ENCODE results near the gene KRTAP5-9. TPM values are rescaled to one million over a fixed set of nuclear protein-coding genes. Genes with fewer than 3 reads are reported as not detected.

The KRTAP5-9 gene
- total RNA-seq, result 0.30 TPM in 1 of 2 replicates, not detected in the other
- 0.28 and 0.35 TPM in 2 replicates for polyA plus RNA-seq
- polyA plus RNA-seq (2011; cell fraction: cytosol; rRNA removed), result 0.07 TPM in 1 of 2 replicates, not detected in the other
- polyA plus RNA-seq (2011; cell fraction: nucleus; rRNA removed), result 0.78 and 1.9 TPM in 2 replicates
- polyA plus RNA-seq (2012), result 0.30 TPM in 1 of 2 replicates, not detected in the other
- polyA minus RNA-seq, result 0.41 TPM in 1 of 2 replicates, not detected in the other
- not detected for polyA minus RNA-seq (2011; cell fraction: cytosol; rRNA and poly(A)+ RNA removed)
- not detected in 2 replicates for polyA minus RNA-seq (2011; cell fraction: nucleus; rRNA and poly(A)+ RNA removed)
- Bru-seq, nascent RNA, result not detected
- not detected for BruChase-seq, experiment 1, labeled RNA remaining after a 6-hour chase
- BruChase-seq, experiment 2, labeled RNA remaining after a 2-hour chase, result percentile 17 among the genes with signal in this experiment
- long read RNA-seq, result 0 reads

DNA sequence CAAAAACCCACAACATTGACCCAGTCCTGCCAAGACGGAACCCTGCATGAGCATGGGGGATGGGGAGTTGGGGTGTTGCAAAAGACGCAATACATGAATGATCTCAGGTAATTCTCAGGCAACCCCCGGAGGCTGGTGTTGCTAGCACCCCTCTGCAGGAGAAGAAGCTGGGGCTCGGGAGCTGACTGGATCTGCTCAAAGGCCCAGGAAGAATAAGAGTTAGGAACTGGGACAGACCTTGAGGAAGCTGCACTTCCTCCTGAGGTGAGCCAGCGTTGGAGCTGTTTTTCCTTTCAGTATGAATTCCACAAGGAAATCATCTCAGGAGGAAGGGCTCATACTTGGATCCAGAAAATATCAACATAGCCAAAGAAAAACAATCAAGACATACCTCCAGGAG, at the start of gene KRTAP5-9:
Gene KRTAP5-9 (plus strand): TSS at position 301 of the 400 bp plus-strand sequence. CDS start 238 bp downstream, outside the sequence.
- intact Hi-C loops (cut with micrococcal nuclease), result no loop called here
- DNase-seq (ENCODE audit: low read depth, low spot score), result no peak
- H3K9me3 ChIP-seq (replicated peaks; ENCODE audit: control insufficient read depth, insufficient read depth, low read length), result no peaks in the 10 kb centered on the region
- FAIRE-seq, result no peak
- H3K79me2 ChIP-seq (ENCODE audit: control insufficient read depth, insufficient read depth, low read length), result no peaks in the 10 kb centered on the region
- no peak within 1 kb of the TSS for H3K9ac ChIP-seq (replicated peaks; ENCODE audit: extremely low read depth, insufficient read depth, low read length)
- H4K20me1 ChIP-seq (replicated peaks; ENCODE audit: control insufficient read depth, extremely low read depth, insufficient read depth, low read length), result no peaks in the 10 kb centered on the region
- H3K9me1 ChIP-seq (replicated peaks; ENCODE audit: control insufficient read depth, extremely low read depth, insufficient read depth, low read length), result no peaks in the 10 kb centered on the region
- no peaks in the 10 kb centered on the region for H3K4me1 ChIP-seq (ENCODE audit: control insufficient read depth, extremely low read depth, insufficient read depth, low read length)
- no peak within 1 kb of the TSS for H2AFZ ChIP-seq (ENCODE audit: low read depth, low read length)
- H3K27ac ChIP-seq (ENCODE audit: insufficient read depth, low read depth, low read length), result no peak within 1 kb of the TSS
- H3K27me3 ChIP-seq (ENCODE audit: control insufficient read depth in 2 of 2, insufficient read depth in 2 of 2, low read length in 2 of 2), result no peaks in the 10 kb centered on the region
- no peak within 1 kb of the TSS for H3K4me3 ChIP-seq (replicated peaks in 1 of 3; ENCODE audit: insufficient read depth in 1 of 3, low read depth in 1 of 3, low read length in 3 of 3)
- ChIA-PET POLR2A (no interaction called here), CTCF (interaction anchor here (1.3 kb wide), 1 partner anchor 32 kb away, joined by 3 read pairs; no protein-coding TSS in a partner anchor)
- no peaks in the 10 kb centered on the region for H3K36me3 ChIP-seq (ENCODE audit: control insufficient read depth in 2 of 2, extremely low read depth in 1 of 2, insufficient read depth in 2 of 2, low read length in 2 of 2)
- BruUV-seq (replicated peaks), result no TSS peak
- H3K4me2 ChIP-seq (ENCODE audit: insufficient read depth, low read length), result no peak within 1 kb of the TSS
- TF ChIP-seq GATA2 (IDR thresholded peaks at IDR 0.05; ENCODE audit: insufficient read depth, insufficient read length, low read depth, low read length) (no peak), CTCF (IDR thresholded peaks at IDR 0.05; ENCODE audit: extremely low read depth in 1 of 2, insufficient read depth in 1 of 2, low read depth in 1 of 2, low read length in 2 of 2) (no peak), POLR2A (IDR thresholded peaks at IDR 0.05; ENCODE audit: low read depth, low read length) (no peak), POLR2AphosphoS5 (IDR thresholded peaks at IDR 0.05; ENCODE audit: insufficient read depth, low read depth, low read length) (no peak), FOS (IDR thresholded peaks at IDR 0.05; ENCODE audit: borderline replicate concordance, insufficient read depth, low read length) (no peak), MYC (IDR thresholded peaks at IDR 0.05; ENCODE audit: low read depth, low read length) (no peak)
- TF ChIP-seq, protein P1, sequence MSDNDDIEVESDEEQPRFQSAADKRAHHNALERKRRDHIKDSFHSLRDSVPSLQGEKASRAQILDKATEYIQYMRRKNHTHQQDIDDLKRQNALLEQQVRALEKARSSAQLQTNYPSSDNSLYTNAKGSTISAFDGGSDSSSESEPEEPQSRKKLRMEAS (IDR thresholded peaks at IDR 0.05; ENCODE audit: insufficient read depth, insufficient read length), result no peak
- dilution Hi-C loops (cut with MboI; ENCODE audit: extremely low pct_ligation_motif_present, low sequenced_read_pairs), result no loop called here
